DOHH2 (cell line): ENCODE data around the gene CCN5.

Experiments used
- EZH2phosphoT487 ChIP-seq: fragments of 200-600 bp; sonication (generic); IDR thresholded peaks from 2 replicates; pipeline ENCODE4 v1.6.1; 2017; ENCODE audit warnings: borderline replicate concordance, mild to moderate bottlenecking, antibody characterized with exemption, low read length, moderate library complexity, mixed read lengths
- TF ChIP-seq, protein P1 (sequence below): fragments of 200-600 bp; sonication (generic); IDR thresholded peaks from one replicate; pipeline ENCODE4 v1.5.1; 2014; ENCODE audit warnings: antibody characterized with exemption, mild to moderate bottlenecking, low read depth, low read length; ENCODE audit not compliant: poor library complexity, severe bottlenecking

- TF ChIP-seq, protein P1, sequence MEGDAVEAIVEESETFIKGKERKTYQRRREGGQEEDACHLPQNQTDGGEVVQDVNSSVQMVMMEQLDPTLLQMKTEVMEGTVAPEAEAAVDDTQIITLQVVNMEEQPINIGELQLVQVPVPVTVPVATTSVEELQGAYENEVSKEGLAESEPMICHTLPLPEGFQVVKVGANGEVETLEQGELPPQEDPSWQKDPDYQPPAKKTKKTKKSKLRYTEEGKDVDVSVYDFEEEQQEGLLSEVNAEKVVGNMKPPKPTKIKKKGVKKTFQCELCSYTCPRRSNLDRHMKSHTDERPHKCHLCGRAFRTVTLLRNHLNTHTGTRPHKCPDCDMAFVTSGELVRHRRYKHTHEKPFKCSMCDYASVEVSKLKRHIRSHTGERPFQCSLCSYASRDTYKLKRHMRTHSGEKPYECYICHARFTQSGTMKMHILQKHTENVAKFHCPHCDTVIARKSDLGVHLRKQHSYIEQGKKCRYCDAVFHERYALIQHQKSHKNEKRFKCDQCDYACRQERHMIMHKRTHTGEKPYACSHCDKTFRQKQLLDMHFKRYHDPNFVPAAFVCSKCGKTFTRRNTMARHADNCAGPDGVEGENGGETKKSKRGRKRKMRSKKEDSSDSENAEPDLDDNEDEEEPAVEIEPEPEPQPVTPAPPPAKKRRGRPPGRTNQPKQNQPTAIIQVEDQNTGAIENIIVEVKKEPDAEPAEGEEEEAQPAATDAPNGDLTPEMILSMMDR, result no peak
- no peak for TF ChIP-seq EZH2phosphoT487
Observed at GRCh38 chr20:44714701-44715498, at the start of gene CCN5.
